ENCODE results near the gene ZNF367. TPM values are rescaled to one million over a fixed set of nuclear protein-coding genes. Genes with fewer than 3 reads are reported as not detected.

Gene ZNF367
- polyA plus RNA-seq, 2 donors: 1.6 to 2.5 TPM

GRCh38 chr9:96440671-96441199, 22.6 kb upstream of the ZNF367 start:
- 90 to 92% methylated on average over 5 of the region's 5 CpGs for WGBS, 2 donors

GRCh38 chr9:96437454-96437853, 19.3 kb upstream of the ZNF367 start:
- 96 to 97% methylated on average over 7 of the region's 7 CpGs for WGBS, 2 donors
- no peaks in the 10 kb centered on the region for H3K36me3 ChIP-seq (ENCODE audit: control insufficient read depth in 2 of 2, insufficient read depth in 2 of 2, low read length in 1 of 2)
- no peak overlapping the region for H3K4me3 ChIP-seq (ENCODE audit: low read depth in 1 of 2, low read length in 2 of 2)

More at GRCh38 chr9:96440671-96441199, 22.6 kb upstream of the ZNF367 start:
- Histone ChIP-seq H3K9me3 (ENCODE audit: control insufficient read depth in 2 of 2, insufficient read depth in 1 of 2, low read depth in 1 of 2, low read length in 1 of 2) (no peaks in the 10 kb centered on the region), H3K4me3 (ENCODE audit: low read depth in 1 of 2, low read length in 2 of 2) (no peak overlapping the region), H3K36me3 (ENCODE audit: control insufficient read depth in 2 of 2, insufficient read depth in 2 of 2, low read length in 1 of 2) (no peaks in the 10 kb centered on the region), H3K27me3 (ENCODE audit: control insufficient read depth in 1 of 2, insufficient read depth in 2 of 2, low read length in 2 of 2) (no peaks in the 10 kb centered on the region), H3K27ac (ENCODE audit: low read depth in 2 of 2, low read length in 1 of 2) (no peak overlapping the region), H3K4me1 (ENCODE audit: control insufficient read depth in 2 of 2, insufficient read depth in 2 of 2, low read length in 1 of 2) (no peaks in the 10 kb centered on the region)

GRCh38 chr9:96436456-96437126, 18.4 kb upstream of the ZNF367 start:
- no peak overlapping the region for H3K4me3 ChIP-seq (ENCODE audit: low read depth in 1 of 2, low read length in 2 of 2)
- H3K27ac ChIP-seq (ENCODE audit: low read depth in 2 of 2, low read length in 1 of 2): no peak overlapping the region
- no peaks in the 10 kb centered on the region for H3K27me3 ChIP-seq (ENCODE audit: control insufficient read depth in 1 of 2, insufficient read depth in 2 of 2, low read length in 2 of 2)
- H3K36me3 ChIP-seq (ENCODE audit: control insufficient read depth in 2 of 2, insufficient read depth in 2 of 2, low read length in 1 of 2): no peaks in the 10 kb centered on the region
- no peaks in the 10 kb centered on the region for H3K4me1 ChIP-seq (ENCODE audit: control insufficient read depth in 2 of 2, insufficient read depth in 2 of 2, low read length in 1 of 2)
- 88 to 90% methylated on average over 15 of the region's 15 CpGs for WGBS, 2 donors
- H3K9me3 ChIP-seq (ENCODE audit: control insufficient read depth in 2 of 2, insufficient read depth in 1 of 2, low read depth in 1 of 2, low read length in 1 of 2): no peaks in the 10 kb centered on the region

More at GRCh38 chr9:96437454-96437853, 19.3 kb upstream of the ZNF367 start:
- Histone ChIP-seq H3K4me1 (ENCODE audit: control insufficient read depth in 2 of 2, insufficient read depth in 2 of 2, low read length in 1 of 2) (no peaks in the 10 kb centered on the region), H3K27ac (ENCODE audit: low read depth in 2 of 2, low read length in 1 of 2) (no peak overlapping the region), H3K9me3 (ENCODE audit: control insufficient read depth in 2 of 2, insufficient read depth in 1 of 2, low read depth in 1 of 2, low read length in 1 of 2) (no peaks in the 10 kb centered on the region), H3K27me3 (ENCODE audit: control insufficient read depth in 1 of 2, insufficient read depth in 2 of 2, low read length in 2 of 2) (no peaks in the 10 kb centered on the region)

- WGBS, 2 donors: 63 to 77% methylated on average over 2 of the region's 2 CpGs
Measured at GRCh38 chr9:96436063-96436455, 17.9 kb upstream of the ZNF367 start.

GRCh38 chr9:96435345-96435744, 17.2 kb upstream of the ZNF367 start:
- 63 to 76% methylated on average over 4 of the region's 4 CpGs for WGBS, 2 donors
- Histone ChIP-seq H3K27me3 (ENCODE audit: control insufficient read depth in 1 of 2, insufficient read depth in 2 of 2, low read length in 2 of 2) (no peaks in the 10 kb centered on the region), H3K4me3 (ENCODE audit: low read depth in 1 of 2, low read length in 2 of 2) (no peak overlapping the region), H3K36me3 (ENCODE audit: control insufficient read depth in 2 of 2, insufficient read depth in 2 of 2, low read length in 1 of 2) (no peaks in the 10 kb centered on the region), H3K9me3 (ENCODE audit: control insufficient read depth in 2 of 2, insufficient read depth in 1 of 2, low read depth in 1 of 2, low read length in 1 of 2) (no peaks in the 10 kb centered on the region), H3K4me1 (ENCODE audit: control insufficient read depth in 2 of 2, insufficient read depth in 2 of 2, low read length in 1 of 2) (no peaks in the 10 kb centered on the region), H3K27ac (ENCODE audit: low read depth in 2 of 2, low read length in 1 of 2) (no peak overlapping the region)

More at GRCh38 chr9:96436063-96436455, 17.9 kb upstream of the ZNF367 start:
- no peak overlapping the region for H3K4me3 ChIP-seq (ENCODE audit: low read depth in 1 of 2, low read length in 2 of 2)
- no peaks in the 10 kb centered on the region for H3K27me3 ChIP-seq (ENCODE audit: control insufficient read depth in 1 of 2, insufficient read depth in 2 of 2, low read length in 2 of 2)
- H3K4me1 ChIP-seq (ENCODE audit: control insufficient read depth in 2 of 2, insufficient read depth in 2 of 2, low read length in 1 of 2): no peaks in the 10 kb centered on the region
- H3K27ac ChIP-seq (ENCODE audit: low read depth in 2 of 2, low read length in 1 of 2): no peak overlapping the region
- H3K9me3 ChIP-seq (ENCODE audit: control insufficient read depth in 2 of 2, insufficient read depth in 1 of 2, low read depth in 1 of 2, low read length in 1 of 2): no peaks in the 10 kb centered on the region
- no peaks in the 10 kb centered on the region for H3K36me3 ChIP-seq (ENCODE audit: control insufficient read depth in 2 of 2, insufficient read depth in 2 of 2, low read length in 1 of 2)

- Histone ChIP-seq H3K4me3 (ENCODE audit: low read depth in 1 of 2, low read length in 2 of 2) (no peak overlapping the region), H3K4me1 (ENCODE audit: control insufficient read depth in 2 of 2, insufficient read depth in 2 of 2, low read length in 1 of 2) (no peaks in the 10 kb centered on the region)
- 91 to 94% methylated on average over 2 of the region's 2 CpGs for WGBS, 2 donors
Measured at GRCh38 chr9:96430377-96430776, 12.2 kb upstream of the ZNF367 start.

GRCh38 chr9:96429732-96430131, 11.6 kb upstream of the ZNF367 start:
- Histone ChIP-seq H3K27ac (ENCODE audit: low read depth in 2 of 2, low read length in 1 of 2) (no peak overlapping the region), H3K27me3 (ENCODE audit: control insufficient read depth in 1 of 2, insufficient read depth in 2 of 2, low read length in 2 of 2) (no peaks in the 10 kb centered on the region), H3K4me3 (ENCODE audit: low read depth in 1 of 2, low read length in 2 of 2) (no peak overlapping the region), H3K36me3 (ENCODE audit: control insufficient read depth in 2 of 2, insufficient read depth in 2 of 2, low read length in 1 of 2) (no peaks in the 10 kb centered on the region), H3K9me3 (ENCODE audit: control insufficient read depth in 2 of 2, insufficient read depth in 1 of 2, low read depth in 1 of 2, low read length in 1 of 2) (no peaks in the 10 kb centered on the region), H3K4me1 (ENCODE audit: control insufficient read depth in 2 of 2, insufficient read depth in 2 of 2, low read length in 1 of 2) (no peaks in the 10 kb centered on the region)

More at GRCh38 chr9:96430377-96430776, 12.2 kb upstream of the ZNF367 start:
- Histone ChIP-seq H3K9me3 (ENCODE audit: control insufficient read depth in 2 of 2, insufficient read depth in 1 of 2, low read depth in 1 of 2, low read length in 1 of 2) (no peaks in the 10 kb centered on the region), H3K27ac (ENCODE audit: low read depth in 2 of 2, low read length in 1 of 2) (no peak overlapping the region), H3K27me3 (ENCODE audit: control insufficient read depth in 1 of 2, insufficient read depth in 2 of 2, low read length in 2 of 2) (no peaks in the 10 kb centered on the region), H3K36me3 (ENCODE audit: control insufficient read depth in 2 of 2, insufficient read depth in 2 of 2, low read length in 1 of 2) (no peaks in the 10 kb centered on the region)

- WGBS, 2 donors: 71 to 79% methylated on average over 4 of the region's 4 CpGs
- H3K4me3 ChIP-seq (ENCODE audit: low read depth in 1 of 2, low read length in 2 of 2): no peak overlapping the region
- H3K27me3 ChIP-seq (ENCODE audit: control insufficient read depth in 1 of 2, insufficient read depth in 2 of 2, low read length in 2 of 2): no peaks in the 10 kb centered on the region
- no peaks in the 10 kb centered on the region for H3K4me1 ChIP-seq (ENCODE audit: control insufficient read depth in 2 of 2, insufficient read depth in 2 of 2, low read length in 1 of 2)
- no peaks in the 10 kb centered on the region for H3K9me3 ChIP-seq (ENCODE audit: control insufficient read depth in 2 of 2, insufficient read depth in 1 of 2, low read depth in 1 of 2, low read length in 1 of 2)
- H3K27ac ChIP-seq (ENCODE audit: low read depth in 2 of 2, low read length in 1 of 2): no peak overlapping the region
- no peaks in the 10 kb centered on the region for H3K36me3 ChIP-seq (ENCODE audit: control insufficient read depth in 2 of 2, insufficient read depth in 2 of 2, low read length in 1 of 2)
Measured at GRCh38 chr9:96425500-96426169, 7.5 kb upstream of the ZNF367 start.

- 47 to 71% methylated on average over 6 of the region's 6 CpGs for WGBS, 2 donors
- Histone ChIP-seq H3K27ac (ENCODE audit: low read depth in 2 of 2, low read length in 1 of 2) (no peak overlapping the region), H3K4me1 (ENCODE audit: control insufficient read depth in 2 of 2, insufficient read depth in 2 of 2, low read length in 1 of 2) (no peaks in the 10 kb centered on the region)
Measured at GRCh38 chr9:96423985-96424336, 5.8 kb upstream of the ZNF367 start.

More at GRCh38 chr9:96423985-96424336, 5.8 kb upstream of the ZNF367 start:
- Histone ChIP-seq H3K27me3 (ENCODE audit: control insufficient read depth in 1 of 2, insufficient read depth in 2 of 2, low read length in 2 of 2) (no peaks in the 10 kb centered on the region), H3K36me3 (ENCODE audit: control insufficient read depth in 2 of 2, insufficient read depth in 2 of 2, low read length in 1 of 2) (no peaks in the 10 kb centered on the region), H3K9me3 (ENCODE audit: control insufficient read depth in 2 of 2, insufficient read depth in 1 of 2, low read depth in 1 of 2, low read length in 1 of 2) (no peaks in the 10 kb centered on the region), H3K4me3 (ENCODE audit: low read depth in 1 of 2, low read length in 2 of 2) (no peak overlapping the region)

Measured in esophagus (tissue), 2 donors.